PC-3 (cell line): ENCODE data around the gene PACRG.

ENCODE experiments used
- CTCF ChIP-seq: fragments of 300-600 bp; sonication (generic); conservative IDR thresholded peaks from 2 replicates; pipeline ENCODE4 v1.5.1; 2017; ENCODE audit warnings: antibody characterized with exemption, low read depth, mild to moderate bottlenecking, low read length
- EZH2 ChIP-seq: fragments of 300-600 bp; sonication (generic); IDR thresholded peaks from one replicate; pipeline ENCODE4 v1.6.1; 2017; ENCODE audit warnings: antibody characterized with exemption, mild to moderate bottlenecking, low read length; ENCODE audit not compliant: unreplicated experiment
- EZH2phosphoT487 ChIP-seq: fragments of 300-600 bp; sonication (generic); IDR thresholded peaks from 2 replicates; pipeline ENCODE4 v1.6.1; 2018; ENCODE audit warnings: mild to moderate bottlenecking, antibody characterized with exemption, low read length, borderline replicate concordance

- TF ChIP-seq CTCF (no peak), EZH2 (no peak), EZH2phosphoT487 (no peak)
Measured at GRCh38 chr6:163048345-163048744, 320.6 kb downstream of the PACRG start.
